T-helper 17 cell (primary cell): Measurements from ENCODE around the gene FAU. TPM values are rescaled to one million over a fixed set of nuclear protein-coding genes. Genes with fewer than 3 reads are reported as not detected.
A peak's percentile ranks its signal among the peaks of the same experiment; 100 is the strongest.

Experiments
- ATAC-seq: fragments of 150-1000 bp; cut with Tn5 transposase; 2 replicates; pipeline ENCODE4 v1.10.0; 2021; ENCODE audit warnings: mild to moderate bottlenecking, moderate library complexity
- DNase-seq, 3 donors: peaks; one replicate each; pipeline versions ENCODE4 v3.0.0 to v3.0.0-alpha.2; 2020 to 2021
- H3K9me3 ChIP-seq: one replicate; pipeline ENCODE4 v1.7.0; 2013; ENCODE audit warnings: low read length, mild to moderate bottlenecking; ENCODE audit not compliant: control insufficient read depth, poor library complexity, severe bottlenecking
- H3K27ac Mint-ChIP-seq: one replicate; pipeline ENCODE4 v1.8.0; 2022; ENCODE audit warnings: mild to moderate bottlenecking, moderate library complexity, mixed read lengths
- H3K27me3 Mint-ChIP-seq: one replicate; pipeline ENCODE4 v1.8.0; 2022; ENCODE audit warnings: mixed read lengths
- H3K36me3 Mint-ChIP-seq: one replicate; pipeline ENCODE4 v1.8.0; 2022; ENCODE audit warnings: low read depth, mixed read lengths
- H3K4me1 Mint-ChIP-seq: one replicate; pipeline ENCODE4 v1.8.0; 2022; ENCODE audit warnings: mild to moderate bottlenecking, mixed read lengths
- H3K4me3 Mint-ChIP-seq: one replicate; pipeline ENCODE4 v1.8.0; 2022; ENCODE audit warnings: mild to moderate bottlenecking, moderate library complexity, mixed read lengths
- total RNA-seq, 4 donors: library from RNA in 2 of 4; stranded (reverse) in 2 of 4; gene quantifications; one replicate each; pipeline ENCODE4 v1.2.3 and lab custom pipeline; 2022 to 2026

FAU gene
- total RNA-seq, 2 donors from 2014 or later: 1,401 to 1,408 TPM

DNA sequence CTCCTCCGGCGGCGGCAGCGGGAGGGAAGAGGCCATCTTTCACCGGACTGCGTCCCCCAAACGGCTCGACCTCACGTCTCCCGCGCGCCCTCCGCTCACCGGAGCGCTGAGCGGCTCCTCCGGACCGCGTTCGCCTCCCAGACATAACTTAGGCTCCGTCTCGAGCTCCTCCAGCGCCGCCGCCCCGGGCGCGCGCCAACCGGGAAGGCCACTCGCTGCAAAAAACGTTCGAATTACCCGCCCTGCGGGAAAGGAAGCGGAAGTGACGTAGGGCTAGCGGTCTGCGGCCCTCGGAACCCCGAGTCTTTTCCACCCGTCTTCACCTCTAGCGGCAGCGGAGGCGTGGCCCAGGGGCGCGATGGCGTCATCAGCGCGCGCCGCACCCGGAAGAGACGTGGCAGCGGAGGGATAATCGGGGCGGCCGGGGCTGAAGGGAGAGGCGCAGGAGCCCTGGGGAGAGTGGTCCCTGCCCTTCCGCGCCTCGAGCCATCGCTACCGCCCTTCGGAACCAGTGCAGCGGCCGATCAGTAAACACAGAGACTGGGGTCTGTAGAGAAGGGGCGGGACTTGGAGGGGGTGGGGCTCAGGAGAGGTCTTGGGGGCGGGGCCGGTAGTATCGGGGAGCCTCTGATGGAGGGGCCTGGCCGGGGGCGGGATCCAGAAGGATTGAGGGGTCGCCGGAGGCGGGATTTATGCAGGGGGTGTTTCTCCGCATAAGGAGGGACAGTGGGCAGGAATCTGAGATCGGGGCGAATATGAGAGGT lies 37.9 kb downstream of the FAU start, which contains the start of the genes CDCA5 and ZFPL1:
Gene CDCA5, minus strand, starts transcription at position 207 of the 764 bp plus-strand sequence. Its CDS starts 62 bp downstream, at position 145.
Gene ZFPL1, plus strand, starts transcription at position 389 of the 764 bp plus-strand sequence. CDS start 477 bp downstream, outside the sequence.
- no peaks in the 10 kb centered on the region for H3K9me3 ChIP-seq
- Mint-ChIP-seq H3K27ac (peak within 1 kb of the TSS; percentile 96), H3K27me3 (no peaks in the 10 kb centered on the region), H3K36me3 (peaks cover 10% of the 10 kb centered on the region), H3K4me1 (peaks cover 22% of the 10 kb centered on the region), H3K4me3 (peak within 1 kb of the TSS; percentile 98)
- peak; percentile 92 for ATAC-seq
- DNase-seq: peak; percentile 92 to 95 (median 92)

DNA sequence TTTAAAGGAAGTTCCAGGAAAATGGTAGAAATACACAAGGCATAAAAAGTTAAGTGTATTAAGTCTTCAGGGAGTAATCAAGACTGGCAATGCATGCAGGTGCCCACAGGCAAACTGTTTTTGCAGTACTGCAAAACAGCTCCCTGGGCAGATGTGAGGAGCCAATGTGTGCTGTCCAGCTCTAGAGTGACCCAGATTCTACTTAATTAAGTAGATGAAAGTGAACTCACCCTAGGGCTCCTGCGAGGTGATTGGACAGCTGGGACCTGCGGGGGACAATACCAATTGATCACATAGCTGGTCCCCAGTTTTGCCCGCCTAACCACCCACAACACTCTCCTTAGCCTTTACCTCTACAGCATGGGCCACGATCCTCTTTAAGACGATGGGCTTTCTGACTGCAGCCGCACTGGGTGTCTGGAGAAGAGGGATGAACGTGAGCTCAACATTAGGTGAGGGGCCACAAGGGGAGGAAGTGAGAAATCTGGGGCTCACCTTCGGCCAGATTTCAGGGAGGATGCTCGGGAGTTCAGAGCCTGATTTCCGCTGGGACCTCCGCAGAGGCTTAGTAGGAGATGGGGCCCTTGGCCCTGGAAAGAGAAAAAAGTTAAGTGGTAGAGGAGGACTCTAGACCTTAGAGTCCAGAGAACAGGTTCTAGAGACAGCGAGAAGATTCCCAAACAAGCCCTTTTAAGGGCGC lies 38.6 kb downstream of the FAU start:
- ATAC-seq (no peak), DNase-seq (no peak)
- peak overlapping the region; percentile 96 for H3K27ac Mint-ChIP-seq
- H3K9me3 ChIP-seq: no peaks in the 10 kb centered on the region
- no peaks in the 10 kb centered on the region for H3K27me3 Mint-ChIP-seq
- H3K36me3 Mint-ChIP-seq: peaks cover 8% of the 10 kb centered on the region
- H3K4me1 Mint-ChIP-seq: peaks cover 21% of the 10 kb centered on the region
- peak overlapping the region; percentile 98 for H3K4me3 Mint-ChIP-seq

DNA sequence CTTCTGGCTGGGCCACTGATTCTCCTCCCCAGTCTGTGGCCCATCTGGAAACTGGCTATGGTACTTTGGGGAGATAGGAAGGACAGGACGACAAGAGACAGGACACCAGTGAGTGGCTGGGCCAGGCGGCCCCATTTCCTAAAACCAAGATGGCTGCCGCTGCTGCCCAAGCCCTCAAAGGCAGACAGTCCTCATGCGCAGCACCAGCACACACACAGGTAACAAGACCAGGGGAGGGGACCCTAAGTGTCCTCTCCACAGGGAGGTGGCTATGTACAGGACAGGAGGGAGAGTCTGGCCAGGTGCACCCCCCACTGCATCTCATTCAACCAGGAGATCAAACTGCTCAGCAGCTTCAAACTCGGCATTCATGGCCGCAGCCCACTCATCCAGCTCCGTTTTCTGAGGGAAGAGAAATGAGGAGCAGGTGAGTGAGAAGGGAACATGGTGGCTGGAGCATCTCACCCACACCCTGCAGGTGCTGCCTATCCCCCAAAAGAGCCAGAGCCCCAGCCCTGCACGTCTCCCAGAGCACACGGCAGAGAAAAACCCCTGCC lies 43.1 kb downstream of the FAU start:
- Mint-ChIP-seq H3K27ac (peak overlapping the region; percentile 49), H3K36me3 (no peaks in the 10 kb centered on the region), H3K4me1 (peaks cover 12% of the 10 kb centered on the region), H3K27me3 (no peaks in the 10 kb centered on the region), H3K4me3 (no peak overlapping the region)
- ATAC-seq: no peak
- no peak for DNase-seq
- H3K9me3 ChIP-seq: no peaks in the 10 kb centered on the region

DNA sequence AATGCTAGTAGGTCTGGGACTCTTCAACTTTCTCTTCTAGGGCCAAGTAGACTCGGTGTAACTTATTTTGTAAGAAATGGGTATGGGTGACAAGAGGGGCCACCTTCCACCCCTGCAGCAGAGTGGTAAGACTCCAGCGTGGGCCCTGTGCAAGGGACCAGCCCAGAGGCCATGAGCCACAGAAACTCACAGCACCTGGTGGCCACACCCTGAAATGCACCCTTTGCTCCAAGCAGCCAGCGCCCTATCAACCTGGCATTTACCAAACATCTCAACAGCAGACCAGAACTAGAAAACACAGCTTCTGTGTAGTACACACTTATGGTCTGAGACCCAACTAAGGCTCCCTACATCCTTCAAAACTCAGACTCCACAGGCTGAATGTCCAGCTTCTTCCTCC lies 43.8 kb downstream of the FAU start:
- DNase-seq: peak; percentile 49 to 66 (median 54)
- H3K27me3 Mint-ChIP-seq: no peaks in the 10 kb centered on the region
- H3K4me3 Mint-ChIP-seq: no peak overlapping the region
- peaks cover 8% of the 10 kb centered on the region for H3K4me1 Mint-ChIP-seq
- ATAC-seq: peak; percentile 99
- H3K36me3 Mint-ChIP-seq: no peaks in the 10 kb centered on the region
- H3K27ac Mint-ChIP-seq: peak overlapping the region; percentile 49
- H3K9me3 ChIP-seq: no peaks in the 10 kb centered on the region

DNA sequence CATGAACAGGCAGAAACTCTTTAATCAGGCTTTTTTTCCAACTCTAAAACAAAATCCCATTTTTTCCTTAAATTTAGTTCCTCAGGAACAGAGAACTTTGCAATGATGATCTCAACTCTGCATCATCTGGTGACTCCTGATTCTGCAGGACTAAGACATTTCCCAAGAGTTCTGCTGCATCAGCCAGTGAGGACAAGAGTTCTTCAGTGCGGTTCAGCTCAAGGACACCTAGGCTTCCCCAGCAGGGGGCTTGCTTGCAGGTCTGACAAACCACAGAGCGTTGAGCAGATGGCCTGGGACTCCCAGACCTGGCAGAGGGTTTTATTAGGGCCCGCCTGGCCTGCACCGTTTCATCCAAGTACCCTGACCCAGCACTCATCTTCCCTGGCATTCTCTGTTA lies 44.5 kb downstream of the FAU start:
- H3K4me3 Mint-ChIP-seq: peak overlapping the region; percentile 25
- ATAC-seq (no peak), DNase-seq (no peak)
- no peaks in the 10 kb centered on the region for H3K27me3 Mint-ChIP-seq
- H3K27ac Mint-ChIP-seq: peak overlapping the region; percentile 49
- peaks cover 8% of the 10 kb centered on the region for H3K4me1 Mint-ChIP-seq
- H3K9me3 ChIP-seq: no peaks in the 10 kb centered on the region
- H3K36me3 Mint-ChIP-seq: no peaks in the 10 kb centered on the region

DNA sequence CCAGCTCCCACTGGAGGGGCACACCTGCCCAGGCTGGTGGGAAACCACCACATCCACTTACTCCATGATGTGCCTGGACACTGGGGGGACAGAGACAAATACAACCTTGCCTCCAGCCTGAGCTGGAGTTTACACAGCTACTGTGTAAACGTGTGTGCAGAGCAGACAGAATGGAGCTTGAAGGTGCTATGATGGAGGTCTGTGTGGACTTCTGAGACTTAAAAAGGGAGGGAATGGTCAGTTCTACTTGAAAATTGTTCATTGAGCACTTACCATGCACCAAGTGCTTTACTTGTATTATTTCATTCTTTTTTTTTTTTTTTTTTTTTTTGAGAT lies 49.3 kb downstream of the FAU start:
- H3K27ac Mint-ChIP-seq: no peak overlapping the region
- H3K36me3 Mint-ChIP-seq: no peaks in the 10 kb centered on the region

GRCh38 chr11:65071907-65072630 lies 49.9 kb downstream of the FAU start:
- ATAC-seq: no peak
- no peaks in the 10 kb centered on the region for H3K27me3 Mint-ChIP-seq
- H3K4me1 Mint-ChIP-seq: no peaks in the 10 kb centered on the region
- no peaks in the 10 kb centered on the region for H3K36me3 Mint-ChIP-seq
- no peak overlapping the region for H3K4me3 Mint-ChIP-seq
- H3K9me3 ChIP-seq: no peaks in the 10 kb centered on the region
- no peak overlapping the region for H3K27ac Mint-ChIP-seq
- DNase-seq: no peak

More for the DNA sequence above, 49.3 kb downstream of the FAU start:
- Mint-ChIP-seq H3K4me3 (no peak overlapping the region), H3K27me3 (no peaks in the 10 kb centered on the region), H3K4me1 (no peaks in the 10 kb centered on the region)
- no peaks in the 10 kb centered on the region for H3K9me3 ChIP-seq
- ATAC-seq (no peak), DNase-seq (no peak)

Other genes starting within 250 kb of the FAU start
- 100 to 1,000 TPM; 184 to 212 TPM for gene EHD1, start 243.5 kb downstream of the FAU start, total RNA-seq
- gene ATG2A, start 204.9 kb downstream of the FAU start, total RNA-seq: 100 to 1,000 TPM; 161 to 226 TPM
- gene PPP2R5B, start 197.4 kb downstream of the FAU start, total RNA-seq: 10 to 100 TPM; 21.5 to 25.3 TPM
- not detected for gene GPHA2, start 186.2 kb downstream of the FAU start, total RNA-seq
- not detected for gene MAJIN, start 150.0 kb downstream of the FAU start, total RNA-seq
- gene BATF2, start 125.2 kb downstream of the FAU start, total RNA-seq: not detected
- 10 to 100 TPM; 17.2 to 21.6 TPM for gene ARL2, start 108.0 kb downstream of the FAU start, total RNA-seq
- gene SNX15, start 94.7 kb downstream of the FAU start, total RNA-seq: 10 to 100 TPM; 19.7 to 20.8 TPM
- 1 to 10 TPM; 1.9 to 3.9 TPM for gene SAC3D1, start 80.9 kb downstream of the FAU start, total RNA-seq
- gene NAALADL1, start 63.6 kb downstream of the FAU start, total RNA-seq: 10 to 100 TPM; 12.5 to 16.0 TPM
- under 1 TPM; 0.37 to 0.90 TPM for gene CDCA5, start 38.1 kb downstream of the FAU start, total RNA-seq
- 10 to 100 TPM; 40.7 to 50.2 TPM for gene ZFPL1, start 37.9 kb downstream of the FAU start, total RNA-seq
- gene VPS51, start 25.9 kb downstream of the FAU start, total RNA-seq: 100 to 1,000 TPM; 181 to 217 TPM
- 10 to 100 TPM; 15.2 to 18.5 TPM for gene TM7SF2, start 10.3 kb downstream of the FAU start, total RNA-seq
- gene ZNHIT2, start 4.4 kb downstream of the FAU start, total RNA-seq: 1 to 10 TPM; 7.5 to 8.7 TPM
- 10 to 100 TPM; 42.8 to 44.8 TPM for gene MRPL49, start 187 bp upstream of the FAU start, total RNA-seq
- 10 to 100 TPM; 80.6 to 81.1 TPM for gene SYVN1, start 12.4 kb upstream of the FAU start, total RNA-seq
- gene SPDYC, start 48.1 kb upstream of the FAU start, total RNA-seq: under 1 TPM in 1 of 2 donors, not detected in 1; 0.68 TPM
- 100 to 1,000 TPM; 154 to 190 TPM for gene CAPN1, start 59.8 kb upstream of the FAU start, total RNA-seq
- gene POLA2, start 139.8 kb upstream of the FAU start, total RNA-seq: 10 to 100 TPM; 13.0 to 15.4 TPM
- gene CDC42EP2, start 192.7 kb upstream of the FAU start, total RNA-seq: under 1 TPM in 1 of 2 donors, not detected in 1; 0.55 TPM
- gene DPF2, start 211.7 kb upstream of the FAU start, total RNA-seq: 10 to 100 TPM; 49.1 to 62.6 TPM
- gene TIGD3, start 232.6 kb upstream of the FAU start, total RNA-seq: under 1 TPM; 0.21 to 0.45 TPM